ENCODE results near the gene EXOSC7. TPM values are rescaled to one million over a fixed set of nuclear protein-coding genes. Genes with fewer than 3 reads are reported as not detected.
A peak's percentile ranks its signal among the peaks of the same experiment; 100 is the strongest.

EXOSC7 gene
- total and polyA plus RNA-seq, 9 of the 15 experiments (the other 6 are each of a cell fraction or from before 2014, with no cell fraction given) = 88.5 to 237 (median 112) TPM

DNA sequence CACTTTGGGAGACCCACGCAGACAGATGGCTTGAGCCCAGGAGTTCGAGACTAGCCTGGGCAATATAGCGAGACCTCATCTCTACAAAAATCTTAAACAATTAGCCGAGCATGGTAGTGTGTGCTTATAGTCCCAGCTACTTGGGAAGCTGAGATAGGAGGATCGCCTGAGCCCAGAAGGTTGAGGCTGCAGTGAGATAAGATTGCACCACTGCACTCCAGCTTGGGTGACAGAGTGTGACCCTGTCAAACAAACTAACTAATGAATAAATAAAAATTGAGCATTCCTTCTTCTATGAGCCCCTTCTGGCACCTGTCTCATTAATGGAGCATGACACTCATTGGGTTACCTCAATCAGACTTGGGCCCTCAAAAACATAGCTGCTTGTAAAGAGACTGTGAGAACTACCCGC, 7.6 kb upstream of the EXOSC7 start (continued):
- TF ChIP-seq, protein P1, sequence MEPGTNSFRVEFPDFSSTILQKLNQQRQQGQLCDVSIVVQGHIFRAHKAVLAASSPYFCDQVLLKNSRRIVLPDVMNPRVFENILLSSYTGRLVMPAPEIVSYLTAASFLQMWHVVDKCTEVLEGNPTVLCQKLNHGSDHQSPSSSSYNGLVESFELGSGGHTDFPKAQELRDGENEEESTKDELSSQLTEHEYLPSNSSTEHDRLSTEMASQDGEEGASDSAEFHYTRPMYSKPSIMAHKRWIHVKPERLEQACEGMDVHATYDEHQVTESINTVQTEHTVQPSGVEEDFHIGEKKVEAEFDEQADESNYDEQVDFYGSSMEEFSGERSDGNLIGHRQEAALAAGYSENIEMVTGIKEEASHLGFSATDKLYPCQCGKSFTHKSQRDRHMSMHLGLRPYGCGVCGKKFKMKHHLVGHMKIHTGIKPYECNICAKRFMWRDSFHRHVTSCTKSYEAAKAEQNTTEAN (CRISPR knock-in tag; IDR thresholded peaks at IDR 0.05) = no peak
- 0 out of 2 replicates have a peak, but pooled peaks have one; percentile 28 for TF ChIP-seq HLTF (IDR thresholded peaks at IDR 0.05)
- TF ChIP-seq MIER1 (IDR thresholded peaks at IDR 0.05; ENCODE audit: low read depth) = no peak
- no peak for TF ChIP-seq TAF9B (IDR thresholded peaks at IDR 0.05; ENCODE audit: partially characterized antibody)
- TF ChIP-seq GABPB1 (CRISPR knock-in tag; IDR thresholded peaks at IDR 0.05) = no peak
- TF ChIP-seq RNF2 (IDR thresholded peaks at IDR 0.05) = peak; percentile 55; the same call in 1 of the 2 replicates
- TF ChIP-seq HDAC3 (IDR thresholded peaks at IDR 0.05; ENCODE audit: borderline replicate concordance, partially characterized antibody) = peak; percentile 42
- no peak for TF ChIP-seq SRSF1 (IDR thresholded peaks at IDR 0.05; ENCODE audit: low read depth, low read length)
- TF ChIP-seq RERE (CRISPR knock-in tag; IDR thresholded peaks at IDR 0.05; ENCODE audit: borderline replicate concordance) = no peak
- no peak for TF ChIP-seq PCBP1 (IDR thresholded peaks at IDR 0.05; ENCODE audit: low read depth, low read length, poor library complexity, severe bottlenecking)
- TF ChIP-seq TEAD1 (CRISPR knock-in tag; IDR thresholded peaks at IDR 0.05) = no peak
- TF ChIP-seq TAL1 (IDR thresholded peaks at IDR 0.05) = peak; percentile 97
- no peak for TF ChIP-seq XRCC4 (IDR thresholded peaks at IDR 0.05; ENCODE audit: extremely low read depth, insufficient read depth, insufficient read length)
- TF ChIP-seq BDP1 (IDR thresholded peaks at IDR 0.05; ENCODE audit: insufficient read depth, insufficient read length) = no peak
- no peak for TF ChIP-seq NRF1 (conservative IDR thresholded peaks at IDR 0.05 in 1 of 2, IDR thresholded peaks at IDR 0.05 in 1 of 2)
- no peak for TF ChIP-seq ZNF354B (CRISPR knock-in tag; IDR thresholded peaks at IDR 0.05)
- TF ChIP-seq, protein P2, sequence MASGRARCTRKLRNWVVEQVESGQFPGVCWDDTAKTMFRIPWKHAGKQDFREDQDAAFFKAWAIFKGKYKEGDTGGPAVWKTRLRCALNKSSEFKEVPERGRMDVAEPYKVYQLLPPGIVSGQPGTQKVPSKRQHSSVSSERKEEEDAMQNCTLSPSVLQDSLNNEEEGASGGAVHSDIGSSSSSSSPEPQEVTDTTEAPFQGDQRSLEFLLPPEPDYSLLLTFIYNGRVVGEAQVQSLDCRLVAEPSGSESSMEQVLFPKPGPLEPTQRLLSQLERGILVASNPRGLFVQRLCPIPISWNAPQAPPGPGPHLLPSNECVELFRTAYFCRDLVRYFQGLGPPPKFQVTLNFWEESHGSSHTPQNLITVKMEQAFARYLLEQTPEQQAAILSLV (tag; IDR thresholded peaks at IDR 0.05) = no peak
- TF ChIP-seq PRMT5 (CRISPR knock-in tag; IDR thresholded peaks at IDR 0.05) = no peak
- TF ChIP-seq NR2F6 (CRISPR knock-in tag; IDR thresholded peaks at IDR 0.05) = no peak
- TF ChIP-seq DMBX1 (CRISPR knock-in tag; IDR thresholded peaks at IDR 0.05; ENCODE audit: borderline replicate concordance) = peak; percentile 81
- TF ChIP-seq SLC30A9 (CRISPR knock-in tag; IDR thresholded peaks at IDR 0.05) = no peak
- TF ChIP-seq ZNF449 (CRISPR knock-in tag; IDR thresholded peaks at IDR 0.05) = no peak

Data from K562 (cell line).